DMS53 (cell line): ENCODE results near the gene PMEPA1.
A peak's percentile ranks its signal among the peaks of the same experiment; 100 is the strongest.

Source experiments
- DNase-seq: peaks from one replicate; lab custom pipeline; 2025; lab: John Stamatoyannopoulos, UW

Gene PMEPA1

DNA sequence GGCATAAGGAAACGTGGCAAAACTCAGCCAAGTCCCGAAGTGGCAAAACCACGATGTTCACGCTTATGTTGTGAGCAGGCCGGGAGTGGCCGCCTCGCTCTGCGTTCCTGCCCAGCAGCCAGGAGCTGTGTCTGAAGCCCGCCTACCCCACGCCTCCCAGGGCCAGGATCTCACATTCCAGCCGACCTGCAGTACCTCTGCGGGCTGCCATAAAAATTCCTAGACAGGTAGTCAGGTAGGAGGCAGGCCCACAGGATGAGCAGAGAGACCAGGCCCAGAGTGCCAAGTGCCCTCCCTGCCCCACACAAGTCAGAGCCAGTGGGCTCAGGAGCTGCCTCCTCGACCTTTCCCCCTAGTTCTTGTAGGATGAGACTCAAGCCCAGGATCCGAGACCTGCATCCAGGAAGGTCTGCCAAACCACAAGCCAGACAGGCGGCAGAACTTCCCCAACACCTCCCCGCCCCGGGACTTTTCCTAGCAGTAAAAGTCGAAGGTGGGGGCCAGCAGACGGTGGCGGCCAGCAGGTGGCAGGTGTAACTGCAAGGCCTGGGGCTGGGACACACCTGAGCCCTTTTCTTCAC lies 16.7 kb downstream of the PMEPA1 start:
- DNase-seq = peak; percentile 7

DNA sequence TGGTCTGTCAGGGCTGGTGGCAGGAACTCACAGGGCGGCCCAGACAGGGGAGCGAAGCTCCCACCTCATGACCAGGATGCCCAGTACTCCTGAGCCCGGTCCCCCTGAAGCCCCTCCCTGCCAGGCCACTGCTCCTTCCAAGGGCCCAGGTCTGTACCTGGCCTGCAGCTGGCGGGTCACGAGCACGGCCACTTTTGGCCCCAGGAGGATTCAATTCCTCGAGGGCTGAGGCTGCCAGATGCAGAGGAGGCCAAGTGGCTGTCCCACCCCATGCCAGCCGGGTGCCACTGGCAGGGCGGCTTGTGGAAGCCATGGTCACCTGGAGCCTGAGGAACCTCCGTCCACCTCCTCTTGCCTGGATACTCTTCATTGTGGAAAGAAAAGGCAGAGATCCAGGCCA lies 17.4 kb downstream of the PMEPA1 start:
- DNase-seq = no peak

DNA sequence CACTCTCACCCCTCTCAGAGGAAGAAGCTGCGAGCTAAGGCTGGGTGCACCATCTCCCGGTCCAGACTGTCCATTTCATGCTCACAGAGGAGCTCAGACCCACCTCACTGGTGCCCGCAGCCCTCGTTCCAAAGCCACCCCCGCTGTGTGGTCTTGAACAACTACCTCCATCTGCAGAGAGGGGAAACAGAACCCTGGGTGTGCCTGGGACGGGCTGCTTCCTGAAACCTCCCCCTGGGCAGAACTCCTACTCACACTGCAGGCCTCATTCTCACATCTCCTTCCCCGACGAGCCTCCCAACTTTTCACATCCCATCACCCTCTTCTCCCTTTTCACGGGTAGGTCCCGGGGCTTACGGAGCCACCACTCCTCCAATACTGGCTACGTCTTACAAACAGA lies 18.1 kb downstream of the PMEPA1 start:
- DNase-seq = no peak

DNA sequence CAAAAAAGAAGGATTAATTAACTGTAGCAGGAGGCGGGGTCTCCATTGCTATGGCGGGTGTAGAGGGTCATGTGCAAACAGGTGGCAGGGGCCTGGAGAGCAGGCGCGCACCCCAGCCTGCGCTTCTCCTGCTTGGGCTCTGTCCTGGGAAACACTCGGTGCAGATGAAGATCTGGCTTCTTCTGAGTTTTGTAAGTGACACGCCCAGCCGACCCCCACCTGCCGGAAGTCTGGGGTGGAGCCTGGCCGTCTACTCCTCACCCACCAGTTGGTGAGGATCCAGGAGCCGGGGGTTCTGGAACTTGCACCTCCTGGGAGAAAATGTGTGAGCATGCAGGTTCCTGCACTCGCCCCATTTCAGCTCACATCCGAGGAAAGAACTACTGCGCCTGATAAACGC lies 19.3 kb downstream of the PMEPA1 start:
- no peak for DNase-seq

DNA sequence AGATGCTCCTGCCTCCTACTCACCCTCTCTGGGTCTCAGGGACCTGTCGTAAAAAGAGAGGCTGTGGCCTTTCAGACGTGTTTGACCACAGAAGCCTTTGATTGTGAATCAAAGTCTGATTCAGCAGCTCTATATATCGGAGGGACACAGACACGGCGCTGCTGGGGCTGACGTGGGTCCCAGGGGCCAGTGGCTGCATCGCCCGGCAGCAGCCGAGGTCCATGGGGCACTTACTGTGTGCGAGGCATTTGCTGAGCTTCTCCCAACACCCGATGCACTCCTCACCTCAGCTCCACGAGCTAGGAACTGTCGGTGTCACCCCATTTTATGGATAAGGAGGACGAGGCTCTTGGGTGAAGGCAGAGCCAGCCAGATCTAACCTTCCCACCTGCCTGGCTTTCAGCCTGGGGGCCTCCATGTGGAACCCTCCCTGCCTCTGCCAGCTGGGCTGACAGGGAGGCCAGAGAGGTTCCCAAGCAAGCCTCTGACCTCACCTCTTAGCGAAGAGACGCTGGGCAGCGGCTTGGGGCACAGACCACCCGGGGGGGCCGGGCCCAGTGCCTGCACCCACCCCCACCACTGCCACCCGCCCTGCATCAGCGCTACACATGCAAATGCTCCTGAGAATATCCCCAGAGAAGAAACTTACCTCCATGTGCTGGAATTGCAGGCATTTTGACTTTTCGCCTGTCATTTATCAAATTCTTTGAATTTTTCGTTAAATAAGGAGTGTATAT lies 19.9 kb downstream of the PMEPA1 start:
- DNase-seq = no peak

DNA sequence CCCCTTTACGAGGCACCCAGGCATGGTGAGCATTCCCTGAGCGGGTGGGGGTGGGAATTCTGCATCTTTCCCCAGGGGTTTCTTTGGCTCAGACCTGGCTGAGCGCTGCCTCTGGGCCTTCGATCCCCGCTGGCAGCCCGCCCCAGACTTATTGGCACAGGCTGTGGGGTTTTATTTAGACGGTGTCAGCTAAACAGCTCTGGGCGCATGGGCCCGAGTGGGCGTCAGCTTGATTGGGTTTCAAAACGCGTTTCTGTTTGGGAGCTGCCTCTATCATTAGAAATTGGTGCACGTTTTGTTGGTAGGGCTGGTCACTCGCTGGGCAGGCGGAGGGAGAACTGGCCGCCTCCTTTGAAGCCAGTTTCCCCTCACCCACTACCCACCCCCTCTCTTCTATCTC lies 21.0 kb downstream of the PMEPA1 start:
- DNase-seq = no peak

DNA sequence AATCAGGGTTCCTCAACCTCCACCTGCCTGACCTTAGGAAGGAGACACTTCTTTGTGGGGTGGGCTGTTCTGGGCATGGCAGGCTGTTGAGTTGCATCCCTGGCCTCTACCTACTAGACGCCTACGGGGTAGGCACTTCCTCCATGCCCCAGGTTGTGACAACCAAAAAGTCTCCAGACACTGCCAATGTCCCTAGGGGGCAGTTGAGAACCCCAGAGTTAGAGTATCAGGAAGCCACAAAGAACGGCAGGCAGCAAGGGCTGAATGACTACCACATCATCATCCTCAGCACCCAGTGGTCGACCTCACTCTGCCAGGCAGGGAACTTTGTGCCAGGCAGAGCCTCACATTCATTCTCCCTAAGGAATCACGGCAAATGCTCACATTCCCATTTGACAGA lies 21.5 kb downstream of the PMEPA1 start:
- DNase-seq = no peak

DNA sequence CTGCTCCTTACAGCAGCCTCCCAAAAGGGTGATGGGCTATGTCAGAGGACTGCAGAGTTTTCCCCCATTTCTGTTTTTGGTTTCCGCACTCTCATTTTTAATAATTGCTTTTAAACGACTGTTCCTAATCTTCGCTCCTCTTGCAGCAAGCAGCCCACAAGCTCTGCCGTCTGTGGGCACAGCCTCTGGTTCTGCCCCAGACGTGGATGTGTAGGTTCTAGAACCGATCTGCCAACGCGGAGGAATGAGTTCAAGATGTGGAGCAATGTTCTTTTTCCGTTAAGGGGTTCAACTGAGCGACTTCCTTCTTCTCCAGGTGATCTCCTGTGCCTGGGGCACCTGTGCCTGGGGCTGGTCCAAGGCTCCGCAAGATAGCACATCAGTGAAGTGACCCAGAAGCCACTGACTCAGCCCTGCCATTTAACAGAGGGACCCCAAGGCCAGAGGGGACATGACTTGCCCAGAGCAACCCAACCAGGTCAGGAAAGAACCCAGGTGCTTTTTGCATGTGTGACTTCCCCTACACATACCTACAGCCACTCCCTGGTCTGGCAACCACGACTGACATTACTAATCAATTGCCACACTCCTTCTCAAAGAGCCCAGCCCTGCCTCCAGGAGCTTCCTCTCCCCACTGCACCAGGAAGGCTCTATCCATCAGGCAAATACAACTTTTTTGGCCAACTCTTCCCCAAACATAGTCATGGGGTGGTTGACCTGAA lies 22.7 kb downstream of the PMEPA1 start:
- DNase-seq = no peak

DNA sequence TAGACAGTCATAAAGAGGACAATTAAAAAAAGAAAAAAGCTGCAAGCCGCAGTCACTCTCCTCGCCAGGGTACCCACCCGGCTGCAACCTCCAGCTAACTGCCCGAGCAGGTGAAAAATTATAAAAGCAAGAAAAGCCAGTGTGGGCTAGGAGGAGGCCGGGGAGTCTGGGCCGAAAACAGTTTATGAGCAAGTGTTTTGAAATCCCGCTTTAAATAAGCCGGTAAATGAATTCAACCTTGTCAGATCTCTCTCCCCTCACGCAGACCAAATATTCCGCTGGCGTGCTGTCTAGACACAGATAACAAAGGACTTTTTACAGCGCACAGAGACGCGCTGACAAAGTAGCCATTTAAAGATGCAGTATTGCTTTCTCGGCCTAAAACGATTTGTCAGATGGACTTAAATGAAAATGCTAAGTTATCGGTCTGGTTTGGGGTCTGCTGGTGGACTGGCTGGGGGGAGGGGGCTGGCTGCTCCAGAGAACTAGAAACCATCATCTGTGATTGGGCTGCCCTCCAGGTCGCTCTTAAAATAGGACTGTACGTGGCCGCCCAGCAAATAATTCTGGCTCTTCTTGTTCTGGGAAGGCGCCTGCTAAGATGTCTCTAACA lies 24.6 kb downstream of the PMEPA1 start:
- DNase-seq = no peak

DNA sequence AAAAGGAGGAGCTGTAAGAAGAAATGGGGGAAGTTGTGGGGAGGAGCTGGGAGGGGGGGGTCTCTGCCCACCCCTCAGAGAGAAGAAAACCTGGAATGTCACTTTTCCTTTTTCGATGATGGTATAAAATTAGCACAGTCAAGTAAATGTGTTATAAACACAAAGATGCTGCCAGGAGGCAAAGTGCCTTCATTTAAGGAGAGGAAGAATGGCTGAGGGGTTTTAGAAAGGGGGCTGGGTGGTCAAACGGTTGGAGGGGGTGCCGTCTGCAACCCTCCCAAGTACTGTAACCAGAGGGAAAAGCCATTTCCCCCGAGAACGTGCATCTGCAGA lies 25.0 kb downstream of the PMEPA1 start:
- DNase-seq = no peak

DNA sequence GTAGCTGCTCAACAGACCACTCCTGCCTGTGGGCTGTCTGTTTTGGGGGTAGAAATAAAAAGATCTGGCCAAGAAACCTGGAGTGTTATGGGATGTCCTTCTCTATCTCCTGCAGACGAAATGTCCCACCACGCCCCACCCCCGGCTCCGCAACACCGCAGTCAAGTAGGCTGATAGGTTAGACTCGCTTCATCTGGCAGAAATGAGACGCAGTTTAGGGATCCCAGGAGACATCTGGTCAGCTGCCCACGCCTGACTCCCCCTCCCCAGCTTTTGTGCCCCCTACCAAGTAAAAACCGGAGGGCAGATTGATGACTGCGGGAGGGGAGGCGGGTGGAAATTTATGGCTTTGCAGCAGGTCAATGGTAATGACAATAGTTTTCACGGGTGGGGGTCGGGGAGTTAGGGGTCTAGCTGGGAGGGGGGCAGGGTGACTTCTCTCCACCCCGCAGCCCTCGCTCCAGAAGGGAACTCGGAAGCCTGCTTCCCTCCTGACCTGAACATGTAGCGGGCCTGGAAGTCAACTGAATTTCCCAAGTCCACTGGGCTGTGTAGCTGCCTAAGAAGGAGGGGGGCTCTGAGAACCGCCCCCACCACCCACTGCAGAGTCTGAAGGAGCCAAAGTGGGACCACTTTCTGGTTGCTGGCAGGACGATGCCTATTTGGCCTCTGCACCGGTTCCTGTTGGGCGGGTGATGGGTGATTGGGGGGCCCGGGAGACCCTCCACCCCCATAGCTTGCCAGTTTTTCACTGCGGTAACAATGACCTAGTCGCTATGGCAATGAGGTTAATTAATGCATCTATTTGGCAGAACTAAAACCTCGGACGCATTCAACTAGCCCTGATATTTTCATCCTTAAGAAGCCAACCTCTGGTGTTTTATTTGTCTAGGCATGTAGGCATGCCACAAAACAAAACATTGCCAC lies 25.7 kb downstream of the PMEPA1 start:
- no peak for DNase-seq

DNA sequence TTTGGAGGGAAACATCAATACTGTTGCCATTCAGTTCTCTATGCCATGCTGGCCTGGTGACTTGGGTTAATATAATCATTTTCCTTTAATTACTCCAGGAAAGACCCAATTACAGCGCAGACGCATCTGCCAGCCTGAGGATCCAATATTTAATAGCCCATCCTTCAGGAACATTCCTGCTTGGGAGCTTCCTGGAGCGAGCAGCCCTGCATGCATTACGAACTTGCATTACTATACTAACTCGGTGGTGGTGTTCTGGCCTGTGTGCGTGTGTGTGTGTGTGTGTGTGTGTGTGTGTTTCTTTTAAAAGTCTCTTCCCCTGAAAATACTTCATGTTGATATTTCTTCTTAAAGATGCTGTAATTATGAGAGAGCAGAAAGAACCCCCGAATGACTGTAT lies 26.5 kb downstream of the PMEPA1 start:
- no peak for DNase-seq

DNA sequence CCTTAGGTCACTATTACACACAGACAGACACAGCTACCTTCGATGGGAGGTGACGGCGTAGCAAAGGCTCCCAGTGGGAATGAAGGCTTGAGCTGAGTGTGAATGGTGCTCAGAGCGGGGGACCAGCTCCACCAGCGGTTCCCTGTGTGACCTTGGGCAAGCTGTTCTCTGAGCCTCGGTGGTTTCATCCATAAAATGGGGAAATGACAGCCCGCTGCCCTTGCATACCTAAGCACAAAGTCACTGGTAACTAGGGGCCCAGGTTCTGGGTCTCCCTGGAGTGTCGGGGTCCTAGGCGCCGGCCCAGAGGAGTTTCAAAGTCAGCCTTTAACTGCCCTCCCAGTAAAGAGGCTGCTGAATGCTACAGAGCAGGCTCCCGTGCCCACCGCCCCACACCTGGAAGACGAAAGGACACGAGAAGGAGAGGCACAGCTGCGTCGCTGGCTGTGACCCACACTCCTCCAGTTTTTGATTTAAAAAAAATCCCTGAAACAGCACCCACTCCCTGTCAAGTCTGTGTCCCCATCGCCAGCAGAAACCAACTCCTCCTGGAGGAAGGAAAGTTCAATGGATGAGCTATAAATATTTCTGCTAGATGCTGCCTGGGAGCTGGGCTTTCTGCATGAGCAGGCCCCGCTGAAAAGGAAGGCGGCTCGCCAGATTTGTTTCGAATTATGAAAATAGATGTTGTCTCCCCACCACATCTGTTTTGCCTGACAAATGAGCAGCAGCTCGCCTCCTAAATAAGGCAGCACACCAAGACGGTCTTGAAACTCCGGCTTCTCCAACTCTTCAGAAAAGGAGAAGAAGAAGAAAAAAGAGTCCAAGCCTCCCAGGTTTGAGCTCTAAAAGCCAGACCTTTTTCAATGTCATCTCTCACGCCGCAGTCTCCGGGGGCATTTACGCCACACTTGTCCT lies 27.4 kb downstream of the PMEPA1 start:
- no peak for DNase-seq

DNA sequence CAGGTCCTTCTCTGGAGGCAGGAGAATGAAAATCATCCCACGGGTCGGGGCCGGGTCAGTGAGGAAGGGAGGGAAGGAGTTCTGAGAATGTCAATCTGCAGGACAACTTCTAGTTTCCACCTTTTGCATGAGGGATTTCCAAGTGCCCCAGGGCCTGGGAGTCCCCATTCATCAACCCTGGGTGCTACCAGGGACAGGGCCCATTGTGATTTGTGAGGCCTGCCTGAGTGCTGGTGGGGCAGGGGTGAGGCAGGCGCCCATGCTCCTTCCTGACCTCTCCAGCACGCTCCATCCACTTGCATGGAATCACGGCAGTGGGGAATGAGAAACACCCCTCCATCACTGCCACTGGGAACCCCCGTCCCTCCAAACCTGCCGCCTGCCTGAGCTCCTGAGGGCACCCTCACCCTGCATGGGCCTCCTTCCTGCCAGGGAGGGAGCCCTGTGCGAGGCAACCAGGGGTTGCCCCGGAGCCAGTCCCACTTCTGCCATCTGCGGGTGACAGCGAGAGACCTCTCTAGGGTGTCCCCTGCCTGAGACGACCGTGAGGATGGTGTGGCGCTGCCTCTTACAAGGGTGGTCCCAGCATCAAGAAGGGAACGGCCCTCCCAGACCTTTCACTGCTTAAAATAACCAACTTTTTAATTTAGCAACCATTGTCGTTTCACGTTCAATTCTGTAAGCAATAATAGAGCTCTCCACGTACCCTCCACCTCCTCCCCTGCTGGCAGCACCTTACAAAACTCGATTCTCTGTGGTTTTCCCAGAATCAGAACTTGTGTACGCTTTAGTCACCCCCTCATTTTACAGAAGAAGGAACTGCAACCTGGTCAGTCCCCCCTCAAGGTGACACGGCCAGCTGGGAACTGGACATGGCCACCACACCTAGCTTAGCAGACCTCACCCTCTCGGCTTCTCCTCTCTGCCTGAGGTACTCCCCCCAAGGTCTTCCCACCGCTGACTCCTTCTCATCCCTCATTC lies 28.6 kb downstream of the PMEPA1 start:
- DNase-seq = no peak

DNA sequence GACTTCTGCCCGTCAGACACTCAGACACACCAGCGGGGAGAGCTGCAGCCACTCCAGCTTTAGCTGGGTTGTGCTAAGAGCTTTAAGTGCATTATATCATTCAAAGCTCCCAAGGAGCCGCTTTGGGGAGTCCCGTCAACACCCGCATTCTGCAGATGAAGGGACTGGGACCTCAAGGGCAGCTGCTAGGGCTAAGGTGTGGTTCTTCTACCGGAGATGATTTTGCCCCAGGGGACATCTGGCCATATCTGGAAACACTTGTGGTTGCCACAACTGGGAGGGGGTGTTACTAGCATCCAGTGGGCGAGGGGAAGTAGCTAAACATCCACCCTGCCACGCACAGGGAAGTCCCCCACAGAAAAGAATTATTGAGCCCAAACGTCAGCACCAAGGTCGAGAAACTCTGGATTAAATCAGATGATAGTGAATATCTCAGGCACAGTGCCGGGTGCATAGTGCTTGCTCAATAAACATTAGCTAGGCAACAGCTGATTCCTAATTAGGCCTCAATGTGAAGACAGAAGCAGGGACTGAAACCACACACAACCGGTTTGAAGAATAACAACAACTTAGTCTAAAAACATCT lies 29.6 kb downstream of the PMEPA1 start:
- no peak for DNase-seq

DNA sequence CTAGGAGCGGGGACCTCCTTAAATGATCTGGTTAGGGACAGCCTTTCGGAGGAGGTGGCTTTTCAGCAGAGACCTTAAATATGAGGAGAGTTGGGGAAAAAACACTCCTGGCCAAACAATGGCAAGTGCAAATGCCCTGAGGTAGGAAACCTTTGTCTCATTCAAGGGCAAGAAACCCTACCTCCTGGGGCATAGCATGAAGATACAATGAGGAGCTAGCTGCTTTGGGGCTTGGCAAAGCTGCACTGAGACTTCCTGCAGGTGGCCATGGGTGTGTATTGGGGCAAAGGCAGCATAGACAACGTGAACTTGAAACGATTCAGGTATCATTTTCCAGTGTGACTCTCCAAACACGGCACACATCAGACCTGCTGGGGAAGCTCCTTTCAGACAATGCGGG lies 30.7 kb downstream of the PMEPA1 start:
- DNase-seq = no peak

DNA sequence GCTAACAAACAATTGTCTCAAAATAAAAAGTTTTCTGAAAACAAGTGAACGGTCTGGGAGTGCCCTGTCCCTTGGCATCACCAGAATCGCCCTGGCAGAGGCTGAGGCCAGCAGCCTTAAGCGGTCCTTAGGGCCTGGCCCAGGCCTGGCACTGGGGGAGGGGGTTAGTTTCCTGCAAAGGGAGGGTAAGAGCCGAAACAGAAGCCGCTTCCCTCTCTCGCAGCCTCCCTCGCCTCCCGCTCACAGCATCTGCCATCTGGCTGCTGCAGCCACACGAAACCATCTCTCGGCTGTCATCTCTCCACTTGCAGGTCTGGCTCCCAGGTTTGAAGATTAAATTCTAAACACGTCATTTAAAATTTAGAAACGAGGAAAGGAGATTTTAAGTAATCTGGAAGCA lies 31.5 kb downstream of the PMEPA1 start:
- DNase-seq = no peak

DNA sequence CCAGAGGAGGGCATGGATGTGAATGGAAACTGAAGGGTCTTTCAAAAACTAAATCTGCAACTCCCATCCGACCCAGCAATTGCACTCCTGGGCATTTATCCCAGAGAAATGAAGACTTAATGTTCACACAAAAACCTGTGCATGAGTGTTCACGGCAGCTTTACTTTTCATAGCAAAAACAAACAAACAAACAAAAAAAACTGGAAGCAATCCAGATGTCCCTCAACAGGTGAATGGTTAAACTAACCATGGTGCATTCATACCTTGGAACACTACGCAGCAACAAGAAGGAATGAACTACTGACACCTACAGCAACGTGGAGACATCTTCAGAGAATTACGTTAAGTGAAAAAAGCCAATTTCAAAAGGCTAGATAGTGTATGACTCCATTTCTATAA lies 32.2 kb downstream of the PMEPA1 start:
- DNase-seq = no peak
